ENCODE results near the gene TPRN.

The TPRN gene

GRCh38 chr9:137236238-137236935 is 35.8 kb upstream of the TPRN start:
- peak; percentile 95 for DNase-seq

- no peak for DNase-seq
Measured at GRCh38 chr9:137235424-137236237, 35.1 kb upstream of the TPRN start.

GRCh38 chr9:137234758-137235423 is 34.4 kb upstream of the TPRN start:
- no peak for DNase-seq

- DNase-seq = no peak
Measured at GRCh38 chr9:137234055-137234697, 33.6 kb upstream of the TPRN start.

GRCh38 chr9:137233143-137233980 is 32.8 kb upstream of the TPRN start:
- DNase-seq = no peak

GRCh38 chr9:137232510-137232909 is 32.0 kb upstream of the TPRN start:
- DNase-seq = no peak

- no peak for DNase-seq
Measured at GRCh38 chr9:137232101-137232500, 31.6 kb upstream of the TPRN start.

- DNase-seq = no peak
Measured at GRCh38 chr9:137231372-137232039, 31.0 kb upstream of the TPRN start.

GRCh38 chr9:137230705-137231371 is 30.3 kb upstream of the TPRN start, which contains the start of gene SLC34A3:
TSS of gene SLC34A3 (plus strand) at chr9:137230901. CDS start at chr9:137231703, 802 bp downstream.
- no peak for DNase-seq

GRCh38 chr9:137229903-137230704 is 29.6 kb upstream of the TPRN start:
- DNase-seq = no peak

- DNase-seq = no peak
Measured at GRCh38 chr9:137228968-137229896, 28.7 kb upstream of the TPRN start.

GRCh38 chr9:137228506-137228967 is 28.0 kb upstream of the TPRN start:
- DNase-seq = no peak

- DNase-seq = no peak
Measured at GRCh38 chr9:137227853-137228505, 27.4 kb upstream of the TPRN start.

- peak; percentile 91 for DNase-seq
Measured at GRCh38 chr9:137227054-137227852, 26.7 kb upstream of the TPRN start, which contains the start of gene RNF224. TSS of gene RNF224 (plus strand) at chr9:137227502. CDS start at chr9:137228336, 834 bp downstream.

- DNase-seq = no peak
Measured at GRCh38 chr9:137226338-137227053, 26.0 kb upstream of the TPRN start.

- DNase-seq = no peak
Measured at GRCh38 chr9:137225699-137226331, 25.3 kb upstream of the TPRN start.

Measured in hematopoietic multipotent progenitor cell treated with erythropoietin and hydrocortisone succinate and interleukin-3 and kit ligand, for 4 days (in vitro differentiated cells).